Brain microvascular endothelial cell (primary cell): Measurements from ENCODE around the gene TMEM40.
"Not testable (repeated sequence)": the region's sequence is repeated elsewhere in the genome, so short reads cannot be mapped to it uniquely, and the experiment has no call there.

ENCODE experiments used
- DNase-seq: peaks from one replicate; pipeline ENCODE4 v3.0.0-alpha.2; 2020
- H3K27ac ChIP-seq: fragments of 250-450 bp; sonication (Bioruptor Pico); 2 replicates; pipeline ENCODE4 v1.5.1; 2020; ENCODE audit warnings: mild to moderate bottlenecking, moderate library complexity
- H3K27me3 ChIP-seq: fragments of 250-450 bp; sonication (Bioruptor Pico); replicated peaks from 2 replicates; pipeline ENCODE4 v1.5.1; 2020; ENCODE audit warnings: mild to moderate bottlenecking
- H3K36me3 ChIP-seq: fragments of 250-450 bp; sonication (Bioruptor Pico); replicated peaks from 2 replicates; pipeline ENCODE4 v1.5.1; 2020; ENCODE audit warnings: mild to moderate bottlenecking
- H3K4me3 ChIP-seq: 2 replicates; pipeline ENCODE4 v1.5.1; 2011; ENCODE audit warnings: low read depth, mild to moderate bottlenecking, control low read depth, low read length, moderate library complexity
- in situ Hi-C: cut with HindIII; loops from 2 replicates; pipeline ENCODE4 v1.10.0; 2017; ENCODE audit warnings: low sequenced_read_pairs, low pct_ligation_motif_present
- TF ChIP-seq, protein P1 (sequence below): IDR thresholded peaks from 2 replicates; pipeline ENCODE4 v1.5.1; 2011; ENCODE audit warnings: low read depth, mild to moderate bottlenecking, moderate library complexity, low read length, control low read depth, inconsistent platforms; ENCODE audit errors: missing control alignments

TMEM40 gene

DNA sequence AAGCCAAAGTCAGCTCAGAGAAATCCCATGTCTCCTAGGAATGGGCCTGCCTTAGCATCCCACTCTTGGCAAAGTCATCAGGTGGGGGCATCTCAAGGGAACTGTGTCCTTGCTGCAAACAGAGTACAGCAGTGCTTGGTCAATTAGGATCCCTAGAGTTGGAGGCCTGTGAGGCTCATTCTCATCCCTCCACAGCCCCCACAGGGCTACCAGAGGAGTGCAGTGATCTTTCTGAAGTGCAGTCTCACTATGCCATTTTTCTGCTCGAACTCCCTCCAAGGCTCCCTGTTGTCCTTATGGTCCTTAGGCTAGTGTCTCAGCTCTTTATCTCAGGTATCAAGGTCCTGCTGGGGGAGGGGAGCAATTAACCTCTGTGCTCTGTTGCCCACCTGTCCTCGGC, 31.1 kb downstream of the TMEM40 start:
- no peaks in the 10 kb centered on the region for H3K36me3 ChIP-seq

DNA sequence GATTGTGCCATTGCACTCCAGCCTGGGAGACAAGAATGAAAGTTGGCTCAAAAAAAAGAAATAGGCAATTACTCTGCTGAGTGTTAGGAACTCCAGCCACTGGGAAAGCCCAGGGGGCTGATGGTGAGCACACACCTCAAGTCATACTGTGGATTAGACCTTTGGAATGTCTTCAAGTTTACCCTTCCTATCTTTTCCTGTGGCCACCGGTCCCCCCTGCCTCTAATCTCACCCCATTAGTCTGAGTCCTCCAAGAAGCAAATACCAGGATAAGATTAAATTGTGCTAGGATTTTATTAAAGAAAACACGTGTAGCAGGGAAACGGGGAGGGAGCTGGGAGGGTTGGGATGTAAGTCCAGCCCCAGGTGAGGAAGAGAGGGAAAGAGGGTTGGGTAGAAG, 31.6 kb downstream of the TMEM40 start:
- in situ Hi-C loops, result no loop called here
- H3K36me3 ChIP-seq, result no peaks in the 10 kb centered on the region
- no peak overlapping the region for H3K27ac ChIP-seq
- TF ChIP-seq, protein P1, sequence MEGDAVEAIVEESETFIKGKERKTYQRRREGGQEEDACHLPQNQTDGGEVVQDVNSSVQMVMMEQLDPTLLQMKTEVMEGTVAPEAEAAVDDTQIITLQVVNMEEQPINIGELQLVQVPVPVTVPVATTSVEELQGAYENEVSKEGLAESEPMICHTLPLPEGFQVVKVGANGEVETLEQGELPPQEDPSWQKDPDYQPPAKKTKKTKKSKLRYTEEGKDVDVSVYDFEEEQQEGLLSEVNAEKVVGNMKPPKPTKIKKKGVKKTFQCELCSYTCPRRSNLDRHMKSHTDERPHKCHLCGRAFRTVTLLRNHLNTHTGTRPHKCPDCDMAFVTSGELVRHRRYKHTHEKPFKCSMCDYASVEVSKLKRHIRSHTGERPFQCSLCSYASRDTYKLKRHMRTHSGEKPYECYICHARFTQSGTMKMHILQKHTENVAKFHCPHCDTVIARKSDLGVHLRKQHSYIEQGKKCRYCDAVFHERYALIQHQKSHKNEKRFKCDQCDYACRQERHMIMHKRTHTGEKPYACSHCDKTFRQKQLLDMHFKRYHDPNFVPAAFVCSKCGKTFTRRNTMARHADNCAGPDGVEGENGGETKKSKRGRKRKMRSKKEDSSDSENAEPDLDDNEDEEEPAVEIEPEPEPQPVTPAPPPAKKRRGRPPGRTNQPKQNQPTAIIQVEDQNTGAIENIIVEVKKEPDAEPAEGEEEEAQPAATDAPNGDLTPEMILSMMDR, result no peak
- no peaks in the 10 kb centered on the region for H3K27me3 ChIP-seq
- DNase-seq, result no peak
- H3K4me3 ChIP-seq, result no peak overlapping the region

More for the DNA sequence above, 31.1 kb downstream of the TMEM40 start:
- no peak for DNase-seq
- in situ Hi-C loops, result no loop called here
- H3K27ac ChIP-seq, result no peak overlapping the region
- H3K27me3 ChIP-seq, result no peaks in the 10 kb centered on the region
- TF ChIP-seq, protein P1, result no peak
- H3K4me3 ChIP-seq, result no peak overlapping the region

DNA sequence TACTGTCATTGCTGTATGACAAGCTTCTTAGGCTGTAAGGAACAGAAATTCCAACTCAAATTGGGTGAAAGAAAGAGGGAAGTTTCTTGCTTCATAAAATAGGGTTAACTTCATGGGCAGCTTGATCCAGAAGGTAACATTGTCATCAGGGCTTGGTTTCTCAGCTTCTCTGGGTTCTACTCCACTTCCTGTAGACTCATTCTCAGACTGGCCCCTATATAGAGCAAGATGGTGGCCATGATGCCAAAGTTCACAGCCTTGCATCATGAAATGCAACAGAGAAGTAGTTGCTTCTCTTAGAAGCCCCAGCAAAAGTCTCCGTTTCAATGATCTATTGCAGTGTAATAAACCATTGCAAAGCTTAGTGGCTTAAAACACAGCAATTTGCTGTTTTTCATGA, 33.6 kb downstream of the TMEM40 start:
- in situ Hi-C loops, result no loop called here
- no peak for DNase-seq
- no peak overlapping the region for H3K4me3 ChIP-seq
- no peak overlapping the region for H3K27ac ChIP-seq
- no peaks in the 10 kb centered on the region for H3K27me3 ChIP-seq
- no peaks in the 10 kb centered on the region for H3K36me3 ChIP-seq
- TF ChIP-seq, protein P1, result no peak

DNA sequence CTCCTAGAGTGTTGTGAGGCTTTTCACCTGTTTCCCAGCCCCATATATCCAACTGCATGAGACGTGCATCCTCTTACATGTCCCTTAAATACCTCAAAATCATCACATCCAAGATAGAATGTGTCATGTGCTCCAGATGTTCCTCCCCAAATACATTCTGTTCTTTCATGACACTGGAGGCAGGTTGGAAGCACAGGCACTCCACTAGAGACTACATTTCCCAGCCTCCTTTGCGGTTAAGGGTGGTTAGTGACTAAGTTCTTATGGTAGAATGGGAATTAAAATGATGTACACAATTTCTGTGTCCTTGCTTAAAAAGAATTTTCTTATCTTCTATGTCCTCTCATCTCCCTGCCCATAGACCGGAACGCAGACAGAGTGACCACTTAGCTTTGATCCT, 34.3 kb downstream of the TMEM40 start:
- DNase-seq, result no peak
- H3K27ac ChIP-seq, result no peak overlapping the region
- no peaks in the 10 kb centered on the region for H3K36me3 ChIP-seq
- no peaks in the 10 kb centered on the region for H3K27me3 ChIP-seq
- in situ Hi-C loops, result no loop called here
- H3K4me3 ChIP-seq, result no peak overlapping the region
- TF ChIP-seq, protein P1, result no peak

DNA sequence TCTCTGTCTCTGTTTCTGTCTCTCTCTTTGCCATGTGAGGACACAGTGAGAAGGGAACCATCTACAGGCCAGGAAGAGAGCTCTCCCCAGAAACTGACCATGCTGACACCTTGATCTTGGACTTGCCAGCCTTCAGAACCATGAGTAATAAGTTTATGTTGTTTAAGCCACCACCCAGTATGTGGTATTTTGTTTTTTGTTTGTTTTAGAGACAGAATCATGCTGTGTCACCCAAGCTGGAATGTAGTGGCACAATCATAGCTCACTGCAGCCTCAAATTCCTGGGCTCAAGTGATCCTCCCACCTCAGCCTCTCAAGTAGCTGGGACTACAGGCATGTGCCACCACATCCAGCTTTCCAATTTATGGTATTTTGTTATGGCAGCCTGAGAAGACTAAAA, 35.7 kb downstream of the TMEM40 start:
- H3K36me3 ChIP-seq, H3K27ac ChIP-seq, H3K27me3 ChIP-seq, DNase-seq, H3K4me3 ChIP-seq, in situ Hi-C loops: not testable (repeated sequence)

DNA sequence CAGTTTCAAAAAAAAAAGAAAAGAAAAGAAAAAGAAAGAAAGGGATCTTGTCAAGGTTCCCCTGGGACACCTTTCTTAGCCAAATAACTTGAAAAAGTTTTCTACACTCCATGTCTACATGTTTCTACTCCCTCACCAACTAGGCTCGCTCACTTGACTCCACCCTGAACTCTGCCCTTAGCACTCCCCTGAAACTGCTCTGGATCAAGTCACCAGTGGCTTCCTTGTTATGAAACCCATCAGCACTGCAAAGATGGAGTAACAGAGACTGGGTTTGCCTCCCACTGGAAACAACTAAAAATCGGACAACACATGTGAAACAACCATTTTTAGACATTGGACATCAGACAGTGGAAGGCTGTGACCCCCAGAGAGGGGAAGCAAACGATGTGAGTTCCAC, 36.8 kb downstream of the TMEM40 start:
- Histone ChIP-seq H3K27ac (no peak overlapping the region), H3K4me3 (no peak overlapping the region), H3K27me3 (no peaks in the 10 kb centered on the region), H3K36me3 (no peaks in the 10 kb centered on the region)
- no peak for DNase-seq
- in situ Hi-C loops, result no loop called here
- TF ChIP-seq, protein P1, result no peak
